ENCODE measurements around the gene NOP16. TPM values are rescaled to one million over a fixed set of nuclear protein-coding genes. Genes with fewer than 3 reads are reported as not detected.

NOP16 gene
- total and polyA plus RNA-seq, 2 of the 13 experiments (the other 11 are each of a cell fraction or from before 2014, with no cell fraction given), result 43.3 to 48.4 TPM

GRCh38 chr5:176361437-176362232 lies 26.8 kb downstream of the NOP16 start, which contains the start of gene KIAA1191 (continued):
- TF ChIP-seq ZBTB40 (IDR thresholded peaks at IDR 0.05), result no peak
- peak; percentile 70; the same call in 1 of the 2 replicates for TF ChIP-seq ZBTB40 (CRISPR knock-in tag; IDR thresholded peaks at IDR 0.05)
- TF ChIP-seq ZSCAN20 (CRISPR knock-in tag; IDR thresholded peaks at IDR 0.05; ENCODE audit: borderline replicate concordance), result peak; percentile 74; the same call in 1 of the 2 replicates
- TF ChIP-seq DMAP1 (CRISPR knock-in tag; IDR thresholded peaks at IDR 0.05), result peak; percentile 79; the same call in 1 of the 2 replicates
- no peak for TF ChIP-seq TEAD2 (CRISPR knock-in tag; IDR thresholded peaks at IDR 0.05)
- peak; percentile 51; the same call in 1 of the 2 replicates for TF ChIP-seq MXD4 (CRISPR knock-in tag; IDR thresholded peaks at IDR 0.05)
- peak; percentile 34; the same call in 1 of the 2 replicates for TF ChIP-seq BORCS8-MEF2B (CRISPR knock-in tag; IDR thresholded peaks at IDR 0.05)
- TF ChIP-seq ZNF792 (CRISPR knock-in tag; IDR thresholded peaks at IDR 0.05), result peak; percentile 82; the same call in 1 of the 2 replicates
- TF ChIP-seq YEATS4 (CRISPR knock-in tag; IDR thresholded peaks at IDR 0.05; ENCODE audit: borderline replicate concordance), result peak; percentile 77
- peak; percentile 54; the same call in 1 of the 2 replicates for TF ChIP-seq MAZ (IDR thresholded peaks at IDR 0.05; ENCODE audit: borderline replicate concordance, low read depth, low read length)
- TF ChIP-seq MAZ (CRISPR knock-in tag; IDR thresholded peaks at IDR 0.05; ENCODE audit: low read depth), result peak; percentile 63; the same call in 1 of the 2 replicates
- peak; percentile 10; the same call in 1 of the 2 replicates for TF ChIP-seq SRF (IDR thresholded peaks at IDR 0.05; ENCODE audit: low read depth, low read length)
- no peak for TF ChIP-seq LRRFIP1 (CRISPR knock-in tag; conservative IDR thresholded peaks at IDR 0.05)
- TF ChIP-seq PITX1 (CRISPR knock-in tag; IDR thresholded peaks at IDR 0.05), result peak; percentile 38; the same call in 1 of the 2 replicates
